ENCODE data around the gene AUTS2.

GRCh38 chr7:70778585-70778984 lies 1180.3 kb downstream of the AUTS2 start:
- TF ChIP-seq LEF1 (IDR thresholded peaks at IDR 0.05; ENCODE audit: borderline replicate concordance) (no peak), FOXM1 (IDR thresholded peaks at IDR 0.05; ENCODE audit: borderline replicate concordance) (no peak), FOXA1 (IDR thresholded peaks at IDR 0.05) (no peak), BHLHE40 (IDR thresholded peaks at IDR 0.05; ENCODE audit: borderline replicate concordance) (no peak), L3MBTL2 (conservative IDR thresholded peaks at IDR 0.05) (no peak), SP1 (IDR thresholded peaks at IDR 0.05) (no peak), ZNF384 (IDR thresholded peaks at IDR 0.05) (no peak)
